Mammary epithelial cell (primary cell): ENCODE data around the gene PHACTR3.

ENCODE experiments used
- CTCF ChIP-seq, 2 donors: IDR thresholded peaks in 1 of 2; conservative IDR thresholded peaks in 1 of 2; 2 replicates each; pipeline ENCODE4 v1.5.1; 2011 to 2012; ENCODE audit warnings: inconsistent platforms in 2 of 2, low read length in 2 of 2, mild to moderate bottlenecking in 2 of 2, control low read depth in 1 of 2, low read depth in 1 of 2; ENCODE audit not compliant: insufficient read depth in 1 of 2; ENCODE audit errors: extremely low read depth in 1 of 2
- EZH2 ChIP-seq: IDR thresholded peaks from 2 replicates; pipeline ENCODE4 v1.6.1; 2012; ENCODE audit warnings: low read length, inconsistent platforms, borderline replicate concordance

GRCh38 chr20:59646487-59646886 lies 42.1 kb downstream of the PHACTR3 start:
- no peak for TF ChIP-seq CTCF (conservative IDR thresholded peaks at IDR 0.05 in 1 of 2, IDR thresholded peaks at IDR 0.05 in 1 of 2; ENCODE audit: extremely low read depth in 1 of 2, insufficient read depth in 1 of 2, low read depth in 1 of 2, low read length in 2 of 2)
- no peak for TF ChIP-seq EZH2
